AG09319 (cell line): Measurements from ENCODE around the gene CYP1A2.

ENCODE experiments used
- DNase-seq: peaks from one replicate; pipeline ENCODE4 v3.0.0-alpha.2; 2010; ENCODE audit warnings: low read depth; ENCODE audit errors: extremely low read depth
- TF ChIP-seq, protein P1 (sequence below): IDR thresholded peaks from 2 replicates; pipeline ENCODE4 v1.5.1; 2011; ENCODE audit warnings: low read depth, mild to moderate bottlenecking, inconsistent platforms, low read length, moderate library complexity

Gene CYP1A2

GRCh38 chr15:74799255-74799855 lies 50.7 kb downstream of the CYP1A2 start:
- TF ChIP-seq, protein P1, sequence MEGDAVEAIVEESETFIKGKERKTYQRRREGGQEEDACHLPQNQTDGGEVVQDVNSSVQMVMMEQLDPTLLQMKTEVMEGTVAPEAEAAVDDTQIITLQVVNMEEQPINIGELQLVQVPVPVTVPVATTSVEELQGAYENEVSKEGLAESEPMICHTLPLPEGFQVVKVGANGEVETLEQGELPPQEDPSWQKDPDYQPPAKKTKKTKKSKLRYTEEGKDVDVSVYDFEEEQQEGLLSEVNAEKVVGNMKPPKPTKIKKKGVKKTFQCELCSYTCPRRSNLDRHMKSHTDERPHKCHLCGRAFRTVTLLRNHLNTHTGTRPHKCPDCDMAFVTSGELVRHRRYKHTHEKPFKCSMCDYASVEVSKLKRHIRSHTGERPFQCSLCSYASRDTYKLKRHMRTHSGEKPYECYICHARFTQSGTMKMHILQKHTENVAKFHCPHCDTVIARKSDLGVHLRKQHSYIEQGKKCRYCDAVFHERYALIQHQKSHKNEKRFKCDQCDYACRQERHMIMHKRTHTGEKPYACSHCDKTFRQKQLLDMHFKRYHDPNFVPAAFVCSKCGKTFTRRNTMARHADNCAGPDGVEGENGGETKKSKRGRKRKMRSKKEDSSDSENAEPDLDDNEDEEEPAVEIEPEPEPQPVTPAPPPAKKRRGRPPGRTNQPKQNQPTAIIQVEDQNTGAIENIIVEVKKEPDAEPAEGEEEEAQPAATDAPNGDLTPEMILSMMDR = no peak
- DNase-seq = no peak

- DNase-seq = peak; percentile 31
- TF ChIP-seq, protein P1 = peak; percentile 97
Measured at GRCh38 chr15:74799856-74800558, 51.4 kb downstream of the CYP1A2 start.

GRCh38 chr15:74800559-74801094 lies 52.0 kb downstream of the CYP1A2 start:
- TF ChIP-seq, protein P1 = no peak
- DNase-seq = no peak

DNA sequence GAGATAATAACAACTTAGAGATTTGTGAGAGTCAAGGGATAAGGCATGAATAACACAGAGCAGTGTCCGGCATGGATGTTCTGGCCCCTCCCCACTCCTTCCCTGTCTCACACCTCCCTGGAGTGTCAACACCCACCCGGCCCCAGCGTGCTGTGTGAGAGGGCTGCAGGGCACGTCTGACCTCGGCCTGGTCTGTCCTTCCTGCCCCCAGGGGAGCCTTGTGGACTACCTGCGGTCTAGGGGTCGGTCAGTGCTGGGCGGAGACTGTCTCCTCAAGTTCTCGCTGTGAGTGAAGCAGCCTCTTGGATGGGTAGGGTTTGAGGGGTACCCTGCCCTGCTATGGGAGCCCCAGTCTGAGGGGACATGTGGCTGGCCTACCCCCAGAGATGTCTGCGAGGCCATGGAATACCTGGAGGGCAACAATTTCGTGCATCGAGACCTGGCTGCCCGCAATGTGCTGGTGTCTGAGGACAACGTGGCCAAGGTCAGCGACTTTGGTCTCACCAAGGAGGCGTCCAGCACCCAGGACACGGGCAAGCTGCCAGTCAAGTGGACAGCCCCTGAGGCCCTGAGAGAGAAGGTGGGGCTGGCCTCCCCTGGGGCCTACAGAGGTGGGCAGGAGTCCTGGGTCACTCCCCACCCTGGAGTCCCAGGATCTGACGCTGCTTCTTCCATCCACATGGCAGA lies 52.8 kb downstream of the CYP1A2 start:
- TF ChIP-seq, protein P1 = no peak
- no peak for DNase-seq

- TF ChIP-seq, protein P1 = no peak
- DNase-seq = no peak
Measured at GRCh38 chr15:74802290-74802689, 53.6 kb downstream of the CYP1A2 start.

- no peak for DNase-seq
- TF ChIP-seq, protein P1 = no peak
Measured at GRCh38 chr15:74802862-74803447, 54.3 kb downstream of the CYP1A2 start.
